ENCODE measurements around the gene ESYT2.
A peak's percentile ranks its signal among the peaks of the same experiment; 100 is the strongest.
"Not testable (repeated sequence)": the region's sequence is repeated elsewhere in the genome, so short reads cannot be mapped to it uniquely, and the experiment has no call there.

Gene ESYT2, protein sequence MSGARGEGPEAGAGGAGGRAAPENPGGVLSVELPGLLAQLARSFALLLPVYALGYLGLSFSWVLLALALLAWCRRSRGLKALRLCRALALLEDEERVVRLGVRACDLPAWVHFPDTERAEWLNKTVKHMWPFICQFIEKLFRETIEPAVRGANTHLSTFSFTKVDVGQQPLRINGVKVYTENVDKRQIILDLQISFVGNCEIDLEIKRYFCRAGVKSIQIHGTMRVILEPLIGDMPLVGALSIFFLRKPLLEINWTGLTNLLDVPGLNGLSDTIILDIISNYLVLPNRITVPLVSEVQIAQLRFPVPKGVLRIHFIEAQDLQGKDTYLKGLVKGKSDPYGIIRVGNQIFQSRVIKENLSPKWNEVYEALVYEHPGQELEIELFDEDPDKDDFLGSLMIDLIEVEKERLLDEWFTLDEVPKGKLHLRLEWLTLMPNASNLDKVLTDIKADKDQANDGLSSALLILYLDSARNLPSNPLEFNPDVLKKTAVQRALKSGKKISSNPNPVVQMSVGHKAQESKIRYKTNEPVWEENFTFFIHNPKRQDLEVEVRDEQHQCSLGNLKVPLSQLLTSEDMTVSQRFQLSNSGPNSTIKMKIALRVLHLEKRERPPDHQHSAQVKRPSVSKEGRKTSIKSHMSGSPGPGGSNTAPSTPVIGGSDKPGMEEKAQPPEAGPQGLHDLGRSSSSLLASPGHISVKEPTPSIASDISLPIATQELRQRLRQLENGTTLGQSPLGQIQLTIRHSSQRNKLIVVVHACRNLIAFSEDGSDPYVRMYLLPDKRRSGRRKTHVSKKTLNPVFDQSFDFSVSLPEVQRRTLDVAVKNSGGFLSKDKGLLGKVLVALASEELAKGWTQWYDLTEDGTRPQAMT

DNA sequence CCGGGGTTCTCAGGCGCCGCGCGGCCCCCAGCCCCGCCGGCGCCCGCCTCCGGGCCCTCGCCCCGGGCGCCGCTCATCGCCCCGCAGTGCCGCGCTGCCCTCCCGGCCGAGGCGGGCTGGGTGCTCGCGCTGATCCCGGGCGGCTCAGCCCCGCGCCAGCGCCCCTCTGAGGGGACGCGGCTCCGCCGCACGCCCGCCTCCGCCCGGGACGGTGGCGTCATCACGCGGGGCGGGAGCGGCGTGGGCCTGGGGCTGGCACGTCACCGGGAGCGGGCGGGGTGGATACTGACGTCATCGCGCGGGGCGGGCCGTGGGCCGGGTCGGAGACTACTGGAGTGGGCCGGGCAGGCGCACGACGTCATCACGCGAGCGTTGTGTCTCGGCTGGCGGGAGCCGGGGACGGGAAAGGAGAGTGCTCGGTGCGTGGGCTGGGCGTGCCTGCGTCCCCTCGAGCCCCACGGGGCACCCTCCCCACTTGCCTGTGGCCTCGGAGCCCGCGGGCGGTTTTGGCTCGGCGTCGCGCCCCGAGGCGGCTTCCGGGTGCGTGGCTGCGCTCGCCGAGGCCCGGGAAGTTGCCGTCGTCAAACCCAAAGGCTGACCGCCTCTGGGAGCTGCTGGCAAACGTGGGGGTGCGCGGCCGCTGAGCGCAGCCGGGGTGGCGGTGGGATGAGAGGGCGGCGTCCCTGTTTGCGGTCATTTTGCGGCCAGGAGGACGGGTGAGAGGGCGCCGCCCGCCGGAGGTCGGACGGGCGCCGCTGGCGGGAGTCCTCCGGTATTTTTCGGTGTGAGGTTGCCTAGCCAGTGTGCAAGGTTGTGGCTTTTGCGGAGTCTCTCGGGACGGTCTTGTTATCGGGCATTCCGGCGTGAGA is at the start of gene ESYT2:
Gene ESYT2, minus strand, starts transcription at position 168 of the 869 bp plus-strand sequence. Its CDS starts 91 bp downstream, at position 77.
- FAIRE-seq: peak; percentile 37

GRCh38 chr7:158878151-158879079 is 49.1 kb upstream of the ESYT2 start:
- FAIRE-seq: not testable (repeated sequence)

DNA sequence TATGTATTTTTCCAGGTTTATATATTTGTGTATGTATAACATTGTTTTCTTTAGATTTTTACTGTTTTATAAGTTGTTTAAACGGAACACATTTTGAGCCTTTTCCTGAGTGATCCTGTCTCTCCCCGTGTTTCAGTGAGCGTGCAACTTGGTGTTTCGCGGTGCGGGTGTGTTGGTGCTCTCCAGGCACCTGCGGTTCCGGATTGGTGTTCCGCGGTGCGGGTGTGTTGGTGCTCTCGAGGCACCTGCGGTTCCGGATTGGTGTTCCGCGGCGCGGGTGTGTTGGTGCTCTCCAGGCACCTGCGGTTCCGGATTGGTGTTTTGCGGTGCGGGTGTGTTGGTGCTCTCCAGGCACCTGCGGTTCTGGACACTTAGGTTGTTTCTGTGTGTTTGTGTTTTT is 47.7 kb upstream of the ESYT2 start:
- FAIRE-seq: no peak

- no peak for FAIRE-seq
Observed at GRCh38 chr7:158869876-158870275, 40.6 kb upstream of the ESYT2 start.

DNA sequence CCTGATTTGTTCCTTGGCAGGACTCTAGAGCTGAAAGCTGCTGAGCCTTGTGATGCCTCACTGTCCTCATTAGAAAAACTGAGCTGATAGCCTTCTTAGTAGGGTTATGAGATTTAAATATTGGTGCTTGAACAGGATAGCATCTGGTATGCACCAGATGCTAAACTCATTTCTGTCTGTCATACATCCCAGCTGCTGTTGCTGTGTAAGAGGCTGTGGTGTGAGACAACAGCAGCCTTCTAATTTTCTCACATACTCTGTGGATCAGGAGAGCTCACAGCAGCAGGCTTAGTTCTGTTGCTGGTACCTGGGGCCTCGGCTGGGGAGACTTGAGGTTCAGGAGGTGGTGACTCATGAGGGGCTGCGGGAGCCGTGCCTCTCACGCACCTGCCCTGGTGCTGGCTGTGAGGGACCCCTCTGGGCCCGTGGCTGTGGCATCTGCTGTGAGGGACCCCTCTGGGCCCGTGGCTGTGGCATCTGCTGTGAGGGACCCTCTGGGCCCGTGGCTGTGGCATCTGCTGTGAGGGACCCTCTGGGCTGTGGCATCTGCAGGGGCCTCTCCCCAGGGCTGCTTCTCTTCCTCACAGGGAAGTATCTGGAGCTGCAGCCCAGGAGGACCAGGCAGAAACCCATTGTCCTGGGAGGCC is 39.6 kb upstream of the ESYT2 start:
- no peak for FAIRE-seq

DNA sequence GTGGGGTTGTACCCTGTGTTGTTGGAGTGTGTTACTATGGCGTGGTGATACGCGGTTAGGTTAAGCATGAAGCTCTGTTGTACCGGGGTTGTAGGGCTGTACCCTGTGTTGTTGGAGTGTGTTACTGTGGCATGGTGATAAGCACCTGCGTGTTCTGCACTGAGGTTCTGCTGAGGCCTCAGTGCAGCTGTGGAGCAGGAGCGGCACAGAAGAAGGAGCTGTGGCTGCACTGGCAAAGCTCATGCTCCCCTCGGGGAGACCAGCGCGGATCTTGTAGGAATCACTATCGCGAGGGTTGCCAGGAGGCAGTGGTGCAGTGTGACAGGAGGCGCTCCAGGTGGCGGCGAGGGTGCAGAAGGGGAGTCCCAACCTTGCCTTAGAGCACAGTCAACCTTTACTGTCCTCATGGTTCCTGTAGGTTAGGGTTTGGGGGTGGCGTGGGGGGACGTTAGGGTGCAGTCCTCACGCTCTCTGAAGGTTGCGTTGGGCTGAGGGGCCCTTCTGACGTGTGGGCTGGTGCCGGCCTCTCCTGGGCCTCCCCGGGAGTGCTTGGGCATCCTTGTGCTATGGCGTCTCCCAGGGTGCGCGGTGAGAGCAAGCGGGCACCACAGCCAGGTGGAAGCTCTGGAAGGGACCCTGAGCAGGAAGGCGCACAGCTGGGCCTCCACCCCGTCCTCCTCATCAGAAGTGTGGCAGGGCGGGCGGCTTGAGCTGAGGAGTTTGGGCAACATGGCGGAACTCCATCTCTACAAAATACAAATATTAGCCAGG is 38.1 kb upstream of the ESYT2 start:
- no peak for FAIRE-seq

- FAIRE-seq: no peak
Observed at GRCh38 chr7:158865977-158866376, 36.7 kb upstream of the ESYT2 start.

- no peak for FAIRE-seq
Observed at GRCh38 chr7:158865462-158865922, 36.2 kb upstream of the ESYT2 start.

DNA sequence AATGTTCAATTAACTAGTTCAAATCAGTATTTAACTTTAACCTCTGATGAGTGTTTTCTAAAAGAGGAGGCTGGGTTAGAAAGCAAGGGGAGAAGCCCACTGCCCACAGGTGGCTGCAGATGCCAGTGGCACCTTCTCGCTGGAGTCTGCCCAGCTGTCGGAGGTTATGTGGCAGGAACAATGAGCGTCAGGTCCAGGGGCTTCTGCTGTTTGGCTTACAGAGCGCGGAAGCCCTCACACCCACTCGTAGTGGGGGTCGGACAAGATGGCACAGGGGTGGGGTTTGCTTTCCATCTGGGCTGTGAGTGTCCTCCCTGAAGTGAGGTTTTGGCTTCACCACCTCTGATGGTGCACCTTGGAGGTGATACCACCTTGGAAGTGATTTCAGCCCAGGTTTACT is 35.5 kb upstream of the ESYT2 start:
- no peak for FAIRE-seq

GRCh38 chr7:158864507-158864820 is 35.2 kb upstream of the ESYT2 start:
- no peak for FAIRE-seq

DNA sequence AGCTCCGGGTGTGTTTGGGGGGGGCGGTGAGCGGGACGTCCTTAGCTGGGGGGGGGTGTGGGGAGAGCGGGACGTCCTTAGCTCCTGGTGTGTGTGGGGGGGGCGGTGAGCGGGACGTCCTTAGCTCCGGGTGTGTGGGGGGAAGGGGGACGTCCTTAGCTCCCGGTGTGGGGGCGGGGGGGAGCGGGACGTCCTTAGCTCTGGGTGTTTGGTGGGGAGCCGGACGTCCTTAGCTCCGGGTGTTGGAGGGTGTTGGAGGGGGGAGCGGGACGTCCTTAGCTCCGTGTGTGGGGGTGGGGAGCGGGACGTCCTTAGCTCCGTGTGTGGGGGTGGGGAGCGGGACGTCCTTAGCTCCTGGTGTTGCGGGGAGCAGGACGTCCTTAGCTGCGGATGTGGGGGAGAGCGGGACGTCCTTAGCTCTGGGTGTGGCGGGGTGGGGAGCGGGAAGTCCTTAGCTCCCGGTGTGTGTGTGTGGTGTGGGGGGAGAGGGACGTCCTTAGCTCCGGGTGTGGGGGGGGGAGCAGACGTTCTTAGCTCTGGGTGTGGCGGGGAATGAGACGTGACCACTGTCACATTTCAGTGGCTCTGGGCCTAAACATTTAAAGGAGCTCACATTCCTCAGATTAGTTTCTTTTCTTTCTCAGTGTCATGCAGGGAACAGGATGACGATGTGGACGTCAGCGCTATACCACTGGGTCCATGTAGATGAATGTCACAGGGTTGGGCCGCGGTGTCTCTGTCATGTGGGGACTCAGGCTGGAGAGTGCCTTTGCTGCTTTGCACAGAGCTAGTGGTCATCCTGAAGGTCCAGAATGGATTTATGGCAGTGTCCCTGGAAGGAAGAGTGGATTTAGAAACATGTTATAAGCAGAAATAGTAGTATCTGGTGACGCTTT is 34.5 kb upstream of the ESYT2 start:
- FAIRE-seq: no peak

- not testable (repeated sequence) for FAIRE-seq
Observed at GRCh38 chr7:158862985-158863610, 33.8 kb upstream of the ESYT2 start.

DNA sequence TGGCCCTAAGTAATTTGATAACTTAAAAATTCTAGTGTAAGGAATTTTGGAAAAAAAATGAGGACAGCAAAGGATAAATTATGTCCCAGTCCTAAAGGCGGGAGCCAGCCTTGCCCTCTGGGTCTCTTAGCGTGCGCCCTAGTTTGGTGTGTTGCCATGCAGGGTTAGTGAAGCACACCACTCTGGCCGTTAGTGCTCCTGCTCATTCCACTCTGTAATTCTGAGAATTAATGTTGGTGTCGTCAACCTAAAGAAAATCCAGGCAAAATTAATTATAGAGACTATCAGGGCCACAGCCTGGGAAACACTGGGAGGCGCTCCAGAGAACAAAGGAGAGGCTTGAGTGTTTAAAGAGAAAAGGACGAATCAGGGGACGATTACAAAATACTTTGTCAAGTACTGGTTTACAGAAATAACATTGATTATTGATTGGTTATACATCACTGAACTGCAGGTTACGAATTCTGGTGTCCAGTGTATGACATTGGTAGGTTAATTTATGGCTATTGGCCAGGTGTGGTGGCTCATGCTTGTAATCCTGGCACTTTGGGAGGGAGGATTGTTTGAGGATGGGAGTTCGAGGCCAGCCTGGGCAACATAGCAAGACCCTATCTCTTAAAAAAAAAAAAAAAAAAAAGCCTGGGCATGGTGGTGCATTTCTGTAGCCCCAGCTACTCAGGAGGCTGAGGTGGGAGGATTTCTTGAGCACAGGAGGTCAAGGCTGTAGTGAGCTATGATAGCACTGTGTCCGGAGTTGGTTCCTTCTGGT is 32.8 kb upstream of the ESYT2 start:
- FAIRE-seq: no peak

GRCh38 chr7:158861004-158861787 is 31.9 kb upstream of the ESYT2 start:
- no peak for FAIRE-seq

GRCh38 chr7:158860394-158860793 is 31.1 kb upstream of the ESYT2 start:
- FAIRE-seq: no peak

DNA sequence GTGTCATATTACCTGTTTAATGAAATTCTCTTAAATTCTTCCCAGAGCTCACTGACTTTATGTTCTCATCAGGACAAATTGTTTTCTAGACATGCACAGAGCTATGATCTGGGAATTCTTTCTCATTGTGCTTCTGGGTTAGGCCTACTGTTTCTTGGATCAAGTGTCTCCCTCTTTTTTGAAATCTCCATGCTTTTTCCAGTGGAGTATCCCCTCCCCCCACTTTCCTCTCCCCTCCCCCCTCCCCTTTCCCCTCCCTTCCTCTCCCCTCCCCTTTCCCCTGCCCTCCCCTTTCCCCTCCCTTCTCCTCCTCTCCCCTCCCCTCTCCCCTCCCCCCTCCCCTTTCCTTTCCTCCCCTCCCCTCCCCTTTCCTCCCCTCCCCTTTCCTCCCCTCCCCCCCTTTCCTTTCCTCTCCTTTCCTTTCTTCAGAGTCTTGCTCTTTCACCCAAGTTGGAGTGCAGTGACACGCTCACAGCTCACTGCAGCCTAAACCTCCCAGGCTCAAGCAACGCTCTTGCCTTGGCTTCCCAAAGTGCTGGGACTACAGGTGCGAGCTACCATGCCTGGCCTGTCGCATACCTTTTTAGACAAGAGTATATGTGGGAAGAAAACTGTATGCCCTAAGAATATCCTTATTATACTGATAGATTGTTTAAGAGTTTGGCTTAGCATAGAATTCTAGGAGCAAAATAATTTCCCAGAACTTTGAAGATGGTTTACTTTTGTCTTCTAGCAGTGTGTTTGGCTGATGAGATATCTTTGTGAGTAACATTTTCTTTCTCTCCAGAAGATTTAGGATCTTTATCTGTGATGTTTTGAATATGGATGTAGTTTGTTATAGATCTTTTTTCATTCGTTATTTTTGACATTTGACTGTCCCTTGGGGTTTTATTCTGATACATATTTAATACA is 29.5 kb upstream of the ESYT2 start:
- no peak for FAIRE-seq
